Adipocyte (in vitro differentiated cells): ENCODE data around the gene TMEM163.
"Not testable (repeated sequence)": the region's sequence is repeated elsewhere in the genome, so short reads cannot be mapped to it uniquely, and the experiment has no call there.

Experiments
- DNase-seq: peaks from one replicate; pipeline ENCODE4 v3.0.0-alpha.2; 2015; ENCODE audit warnings: low read depth
- H3K27me3 ChIP-seq: replicated peaks from 2 replicates; pipeline ENCODE4 v1.7.0; 2013; ENCODE audit warnings: mild to moderate bottlenecking, low read length, moderate library complexity; ENCODE audit not compliant: control insufficient read depth, insufficient read depth
- H3K36me3 ChIP-seq: 2 replicates; pipeline ENCODE4 v1.7.0; 2013; ENCODE audit warnings: low read length, mild to moderate bottlenecking, moderate library complexity; ENCODE audit not compliant: control insufficient read depth, insufficient read depth, severe bottlenecking
- H3K4me1 ChIP-seq: 2 replicates; pipeline ENCODE4 v1.7.0; 2013; ENCODE audit warnings: mild to moderate bottlenecking, low read length, moderate library complexity; ENCODE audit not compliant: control insufficient read depth, insufficient read depth
- H3K4me3 ChIP-seq: 2 replicates; pipeline ENCODE4 v1.7.0; 2013; ENCODE audit warnings: mild to moderate bottlenecking, low read length, moderate library complexity
- H3K9ac ChIP-seq: 2 replicates; pipeline ENCODE4 v1.7.0; 2013; ENCODE audit warnings: mild to moderate bottlenecking, low read length, moderate library complexity
- H3K9me3 ChIP-seq: 2 replicates; pipeline ENCODE4 v1.7.0; 2013; ENCODE audit warnings: mild to moderate bottlenecking, low read length, moderate library complexity; ENCODE audit not compliant: control insufficient read depth

The TMEM163 gene

DNA sequence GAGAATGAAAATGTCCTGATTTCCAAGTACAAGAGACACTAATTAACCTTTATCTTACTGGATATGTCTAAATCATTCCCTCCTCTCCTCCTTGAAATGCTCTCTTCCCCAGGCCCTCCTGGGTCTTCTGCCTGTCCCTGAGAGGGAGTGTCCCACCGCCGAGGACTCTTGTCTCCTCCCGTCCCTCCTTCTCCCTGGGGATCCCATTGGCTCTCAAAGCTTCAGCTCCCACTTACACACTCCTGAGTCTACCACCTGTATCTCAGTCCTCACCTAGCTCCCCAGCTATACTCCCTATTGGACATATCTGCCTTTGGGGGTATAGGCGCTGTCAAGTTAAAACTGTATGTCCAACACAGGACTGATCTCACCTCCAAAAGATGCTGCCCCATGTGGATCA, 116.1 kb downstream of the TMEM163 start:
- H3K4me3 ChIP-seq: no peak overlapping the region
- H3K9me3 ChIP-seq: no peaks in the 10 kb centered on the region
- no peaks in the 10 kb centered on the region for H3K36me3 ChIP-seq
- H3K27me3 ChIP-seq: peaks cover 6% of the 10 kb centered on the region
- no peaks in the 10 kb centered on the region for H3K4me1 ChIP-seq
- H3K9ac ChIP-seq: no peak overlapping the region
- no peak for DNase-seq

GRCh38 chr2:134601264-134601663, 117.5 kb downstream of the TMEM163 start:
- Histone ChIP-seq H3K27me3 (peaks cover 6% of the 10 kb centered on the region), H3K4me3 (no peak overlapping the region), H3K9me3 (no peaks in the 10 kb centered on the region), H3K9ac (no peak overlapping the region), H3K4me1 (no peaks in the 10 kb centered on the region), H3K36me3 (no peaks in the 10 kb centered on the region)
- DNase-seq: no peak

- Histone ChIP-seq H3K27me3 (peaks cover 6% of the 10 kb centered on the region), H3K4me1 (no peaks in the 10 kb centered on the region), H3K36me3 (no peaks in the 10 kb centered on the region), H3K9ac (no peak overlapping the region), H3K9me3 (no peaks in the 10 kb centered on the region), H3K4me3 (no peak overlapping the region)
- no peak for DNase-seq
Measured at GRCh38 chr2:134600208-134600607, 118.6 kb downstream of the TMEM163 start.

DNA sequence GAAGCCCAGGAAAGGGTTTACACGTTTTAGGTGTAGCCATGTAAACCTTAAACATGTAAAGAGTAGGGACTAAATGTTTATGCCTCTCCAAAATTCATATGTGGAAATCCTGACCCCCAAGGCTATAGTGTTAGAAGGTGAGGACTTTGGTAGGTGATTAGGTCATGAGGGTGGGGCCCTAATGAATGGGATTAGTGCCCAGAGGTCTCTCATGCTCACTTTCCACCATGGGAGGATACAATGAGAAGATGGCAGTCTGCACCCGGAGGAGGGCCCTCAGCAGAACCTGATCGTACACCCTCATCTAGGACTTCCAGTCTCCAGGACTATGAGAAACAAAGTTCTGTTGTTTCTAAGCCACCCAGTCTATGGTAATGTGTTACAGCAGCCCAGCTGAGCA, 119.6 kb downstream of the TMEM163 start:
- Histone ChIP-seq H3K9me3 (no peaks in the 10 kb centered on the region), H3K4me3 (no peak overlapping the region), H3K27me3 (peaks cover 6% of the 10 kb centered on the region), H3K36me3 (no peaks in the 10 kb centered on the region), H3K4me1 (no peaks in the 10 kb centered on the region), H3K9ac (no peak overlapping the region)
- DNase-seq: no peak

GRCh38 chr2:134594399-134594798, 124.4 kb downstream of the TMEM163 start:
- Histone ChIP-seq H3K9me3 (peaks cover 23% of the 10 kb centered on the region), H3K27me3 (no peaks in the 10 kb centered on the region), H3K36me3 (no peaks in the 10 kb centered on the region), H3K4me3 (no peak overlapping the region), H3K4me1 (no peaks in the 10 kb centered on the region), H3K9ac (no peak overlapping the region)
- no peak for DNase-seq

DNA sequence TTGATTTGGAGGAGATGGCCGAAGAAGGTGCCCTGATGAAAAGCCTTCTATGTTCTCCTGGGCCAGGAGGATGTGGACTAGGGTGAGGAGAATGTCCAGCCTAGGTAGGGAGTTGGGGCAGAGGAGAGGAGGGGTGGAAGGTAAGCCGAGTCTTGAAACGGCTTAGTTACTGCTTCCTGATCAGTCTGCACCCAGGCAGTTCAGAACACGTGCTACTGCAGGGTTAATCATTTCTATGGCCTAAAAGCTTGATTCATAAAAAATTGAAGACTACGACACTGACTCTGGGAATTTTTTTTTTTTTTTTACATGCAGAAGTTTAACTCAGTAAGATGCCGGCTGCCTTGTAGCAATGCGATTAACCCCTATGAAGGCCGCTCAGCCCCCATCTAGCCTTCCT, 125.3 kb downstream of the TMEM163 start:
- Histone ChIP-seq H3K27me3 (no peaks in the 10 kb centered on the region), H3K36me3 (no peaks in the 10 kb centered on the region), H3K4me1 (no peaks in the 10 kb centered on the region), H3K9me3 (peaks cover 25% of the 10 kb centered on the region), H3K9ac (no peak overlapping the region), H3K4me3 (no peak overlapping the region)
- DNase-seq: no peak

- no peak for DNase-seq
- Histone ChIP-seq H3K4me3 (no peak overlapping the region), H3K36me3 (no peaks in the 10 kb centered on the region), H3K9me3 (peaks cover 33% of the 10 kb centered on the region), H3K9ac (no peak overlapping the region), H3K4me1 (no peaks in the 10 kb centered on the region), H3K27me3 (no peaks in the 10 kb centered on the region)
Measured at GRCh38 chr2:134592377-134592776, 126.4 kb downstream of the TMEM163 start.

- Histone ChIP-seq H3K4me1 (no peaks in the 10 kb centered on the region), H3K27me3 (no peaks in the 10 kb centered on the region), H3K9ac (no peak overlapping the region), H3K4me3 (no peak overlapping the region), H3K9me3 (peaks cover 33% of the 10 kb centered on the region), H3K36me3 (no peaks in the 10 kb centered on the region)
- no peak for DNase-seq
Measured at GRCh38 chr2:134591526-134591925, 127.3 kb downstream of the TMEM163 start.

- H3K9ac ChIP-seq: no peak overlapping the region
- no peak for DNase-seq
- H3K36me3 ChIP-seq: no peaks in the 10 kb centered on the region
- H3K9me3 ChIP-seq: peaks cover 33% of the 10 kb centered on the region
- no peaks in the 10 kb centered on the region for H3K4me1 ChIP-seq
- H3K27me3 ChIP-seq: no peaks in the 10 kb centered on the region
- no peak overlapping the region for H3K4me3 ChIP-seq
Measured at GRCh38 chr2:134590679-134591078, 128.1 kb downstream of the TMEM163 start.

- not testable (repeated sequence) for DNase-seq, H3K9ac ChIP-seq, H3K27me3 ChIP-seq, H3K4me3 ChIP-seq, H3K36me3 ChIP-seq, H3K4me1 ChIP-seq
- peaks cover 33% of the 10 kb centered on the region for H3K9me3 ChIP-seq
Measured at GRCh38 chr2:134589171-134590083, 129.4 kb downstream of the TMEM163 start.

GRCh38 chr2:134588556-134588955, 130.2 kb downstream of the TMEM163 start:
- Histone ChIP-seq H3K9me3 (peaks cover 33% of the 10 kb centered on the region), H3K9ac (no peak overlapping the region), H3K4me3 (no peak overlapping the region), H3K4me1 (no peaks in the 10 kb centered on the region), H3K27me3 (no peaks in the 10 kb centered on the region), H3K36me3 (no peaks in the 10 kb centered on the region)
- no peak for DNase-seq
